Measurements from ENCODE around the gene DAB1. TPM values are rescaled to one million over a fixed set of nuclear protein-coding genes. Genes with fewer than 3 reads are reported as not detected.

The DAB1 gene
- total RNA-seq, 2 donors from 2014 or later: not detected

- Mint-ChIP-seq H3K4me3 (no peak overlapping the region), H3K36me3 (no peaks in the 10 kb centered on the region), H3K4me1 (ENCODE audit: low read depth in 2 of 2) (no peaks in the 10 kb centered on the region), H3K9me3 (no peaks in the 10 kb centered on the region), H3K27ac (no peak overlapping the region), H3K27me3 (peaks cover 8 to 10% of the 10 kb centered on the region in 2 donors)
- DNase-seq (ENCODE audit: low spot score) (no peak), ATAC-seq (no peak)
These were observed 141.4 kb downstream of the DAB1 start for GRCh38 chr1:57282411-57282810.

GRCh38 chr1:57281324-57281723 is 142.5 kb downstream of the DAB1 start:
- peaks cover 8 to 10% of the 10 kb centered on the region in 2 donors for H3K27me3 Mint-ChIP-seq
- H3K4me1 Mint-ChIP-seq (ENCODE audit: low read depth in 2 of 2): no peaks in the 10 kb centered on the region
- H3K36me3 Mint-ChIP-seq: no peaks in the 10 kb centered on the region
- no peaks in the 10 kb centered on the region for H3K9me3 Mint-ChIP-seq
- H3K4me3 Mint-ChIP-seq: no peak overlapping the region
- no peak overlapping the region for H3K27ac Mint-ChIP-seq
- DNase-seq (ENCODE audit: low spot score) (no peak), ATAC-seq (no peak)

GRCh38 chr1:57279909-57280666 is 143.8 kb downstream of the DAB1 start:
- DNase-seq (ENCODE audit: low spot score) (no peak), ATAC-seq (no peak)
- no peaks in the 10 kb centered on the region for H3K4me1 Mint-ChIP-seq (ENCODE audit: low read depth in 2 of 2)
- no peaks in the 10 kb centered on the region for H3K36me3 Mint-ChIP-seq
- no peaks in the 10 kb centered on the region for H3K9me3 Mint-ChIP-seq
- no peak overlapping the region for H3K27ac Mint-ChIP-seq
- H3K4me3 Mint-ChIP-seq: no peak overlapping the region
- peaks cover 10 to 15% of the 10 kb centered on the region in 2 donors for H3K27me3 Mint-ChIP-seq

GRCh38 chr1:57278558-57278957 is 145.3 kb downstream of the DAB1 start:
- H3K4me1 Mint-ChIP-seq (ENCODE audit: low read depth in 2 of 2): no peaks in the 10 kb centered on the region
- no peak overlapping the region for H3K4me3 Mint-ChIP-seq
- H3K36me3 Mint-ChIP-seq: no peaks in the 10 kb centered on the region
- peaks cover 14 to 19% of the 10 kb centered on the region in 2 donors for H3K27me3 Mint-ChIP-seq
- H3K9me3 Mint-ChIP-seq: no peaks in the 10 kb centered on the region
- no peak for DNase-seq (ENCODE audit: low spot score)
- ATAC-seq: no peak
- H3K27ac Mint-ChIP-seq: no peak overlapping the region

GRCh38 chr1:57277681-57278080 is 146.2 kb downstream of the DAB1 start:
- Mint-ChIP-seq H3K4me1 (ENCODE audit: low read depth in 2 of 2) (no peaks in the 10 kb centered on the region), H3K27me3 (peaks cover 12 to 22% of the 10 kb centered on the region in 2 donors), H3K27ac (no peak overlapping the region), H3K4me3 (no peak overlapping the region), H3K36me3 (no peaks in the 10 kb centered on the region), H3K9me3 (no peaks in the 10 kb centered on the region)
- DNase-seq (ENCODE audit: low spot score): no peak
- ATAC-seq: no peak

- H3K36me3 Mint-ChIP-seq: no peaks in the 10 kb centered on the region
- H3K27ac Mint-ChIP-seq: no peak overlapping the region
- H3K9me3 Mint-ChIP-seq: no peaks in the 10 kb centered on the region
- DNase-seq (ENCODE audit: low spot score): no peak
- no peak overlapping the region for H3K4me3 Mint-ChIP-seq
- no peaks in the 10 kb centered on the region for H3K4me1 Mint-ChIP-seq (ENCODE audit: low read depth in 2 of 2)
- ATAC-seq: no peak
- H3K27me3 Mint-ChIP-seq: peaks cover 12 to 21% of the 10 kb centered on the region in 2 donors
These were observed 146.9 kb downstream of the DAB1 start for GRCh38 chr1:57276918-57277317.

- Mint-ChIP-seq H3K36me3 (no peaks in the 10 kb centered on the region), H3K4me1 (ENCODE audit: low read depth in 2 of 2) (no peaks in the 10 kb centered on the region), H3K27me3 (peaks cover 7 to 14% of the 10 kb centered on the region in 2 donors), H3K9me3 (no peaks in the 10 kb centered on the region), H3K27ac (no peak overlapping the region), H3K4me3 (no peak overlapping the region)
- ATAC-seq (no peak), DNase-seq (ENCODE audit: low spot score) (no peak)
These were observed 151.3 kb downstream of the DAB1 start for GRCh38 chr1:57272601-57273000.

GRCh38 chr1:57272150-57272549 is 151.7 kb downstream of the DAB1 start:
- Mint-ChIP-seq H3K9me3 (no peaks in the 10 kb centered on the region), H3K4me1 (ENCODE audit: low read depth in 2 of 2) (no peaks in the 10 kb centered on the region), H3K27me3 (peaks cover 7 to 14% of the 10 kb centered on the region in 2 donors), H3K4me3 (no peak overlapping the region), H3K36me3 (no peaks in the 10 kb centered on the region), H3K27ac (no peak overlapping the region)
- ATAC-seq (no peak), DNase-seq (ENCODE audit: low spot score) (no peak)

- DNase-seq (ENCODE audit: low spot score) (no peak), ATAC-seq (peak in 1 of 2 donors; percentile 20)
- Mint-ChIP-seq H3K27ac (no peak overlapping the region), H3K9me3 (no peaks in the 10 kb centered on the region), H3K4me1 (ENCODE audit: low read depth in 2 of 2) (no peaks in the 10 kb centered on the region), H3K4me3 (no peak overlapping the region), H3K27me3 (peaks cover 10 to 14% of the 10 kb centered on the region in 2 donors), H3K36me3 (no peaks in the 10 kb centered on the region)
These were observed 152.7 kb downstream of the DAB1 start for GRCh38 chr1:57270927-57271698.

- H3K4me3 Mint-ChIP-seq: no peak overlapping the region
- ATAC-seq: no peak
- no peaks in the 10 kb centered on the region for H3K9me3 Mint-ChIP-seq
These were observed 154.1 kb downstream of the DAB1 start for GRCh38 chr1:57269630-57270225.

GRCh38 chr1:57265104-57265503 is 158.8 kb downstream of the DAB1 start:
- Mint-ChIP-seq H3K27me3 (peaks cover 0 to 6% of the 10 kb centered on the region in 2 donors), H3K4me1 (ENCODE audit: low read depth in 2 of 2) (no peaks in the 10 kb centered on the region), H3K9me3 (no peaks in the 10 kb centered on the region), H3K36me3 (no peaks in the 10 kb centered on the region), H3K27ac (no peak overlapping the region), H3K4me3 (no peak overlapping the region)
- no peak for ATAC-seq
- no peak for DNase-seq (ENCODE audit: low spot score)

More at GRCh38 chr1:57269630-57270225, 154.1 kb downstream of the DAB1 start:
- H3K27ac Mint-ChIP-seq: no peak overlapping the region
- no peaks in the 10 kb centered on the region for H3K36me3 Mint-ChIP-seq
- DNase-seq (ENCODE audit: low spot score): no peak
- no peaks in the 10 kb centered on the region for H3K4me1 Mint-ChIP-seq (ENCODE audit: low read depth in 2 of 2)
- peaks cover 8 to 10% of the 10 kb centered on the region in 2 donors for H3K27me3 Mint-ChIP-seq

GRCh38 chr1:57262472-57262871 is 161.4 kb downstream of the DAB1 start:
- H3K4me1 Mint-ChIP-seq (ENCODE audit: low read depth in 2 of 2): no peaks in the 10 kb centered on the region
- peaks cover 0 to 3% of the 10 kb centered on the region in 2 donors for H3K27me3 Mint-ChIP-seq
- DNase-seq (ENCODE audit: low spot score) (no peak), ATAC-seq (no peak)
- H3K4me3 Mint-ChIP-seq: no peak overlapping the region
- no peaks in the 10 kb centered on the region for H3K36me3 Mint-ChIP-seq
- no peaks in the 10 kb centered on the region for H3K9me3 Mint-ChIP-seq
- no peak overlapping the region for H3K27ac Mint-ChIP-seq

GRCh38 chr1:57258557-57259325 is 165.1 kb downstream of the DAB1 start:
- H3K27ac Mint-ChIP-seq: no peak overlapping the region
- no peak overlapping the region for H3K4me3 Mint-ChIP-seq

More at GRCh38 chr1:57258557-57259325, 165.1 kb downstream of the DAB1 start:
- ATAC-seq (no peak), DNase-seq (ENCODE audit: low spot score) (no peak)
- Mint-ChIP-seq H3K27me3 (peaks cover 2 to 6% of the 10 kb centered on the region in 2 donors), H3K9me3 (no peaks in the 10 kb centered on the region), H3K4me1 (ENCODE audit: low read depth in 2 of 2) (no peaks in the 10 kb centered on the region), H3K36me3 (no peaks in the 10 kb centered on the region)

Measured in natural killer cell treated with Interleukin-12 subunit alpha and Interleukin-12 subunit beta and Interleukin-15 and Interleukin-18, amount 100 ng/mL, for 72 hours (primary cell).